Body of pancreas (tissue), 4 donors: ENCODE results near the gene HDAC3.

ENCODE experiments used
- POLR2A ChIP-seq, 3 donors: fragments of 450-650 bp; IDR thresholded peaks; one replicate each; pipeline ENCODE4 v1.6.1; 2016; ENCODE audit warnings: antibody characterized with exemption in 3 of 3, mild to moderate bottlenecking in 2 of 3
- TF ChIP-seq, protein P1 (sequence below), 7 experiments: fragments of 450-650 bp in 4 of 7; fragments of 200-600 bp in 3 of 7; sonication (generic) in 3 of 7; IDR thresholded peaks; one replicate each; pipeline ENCODE4 v1.5.1; 2016 to 2019; ENCODE audit warnings: antibody characterized with exemption in 7 of 7

DNA sequence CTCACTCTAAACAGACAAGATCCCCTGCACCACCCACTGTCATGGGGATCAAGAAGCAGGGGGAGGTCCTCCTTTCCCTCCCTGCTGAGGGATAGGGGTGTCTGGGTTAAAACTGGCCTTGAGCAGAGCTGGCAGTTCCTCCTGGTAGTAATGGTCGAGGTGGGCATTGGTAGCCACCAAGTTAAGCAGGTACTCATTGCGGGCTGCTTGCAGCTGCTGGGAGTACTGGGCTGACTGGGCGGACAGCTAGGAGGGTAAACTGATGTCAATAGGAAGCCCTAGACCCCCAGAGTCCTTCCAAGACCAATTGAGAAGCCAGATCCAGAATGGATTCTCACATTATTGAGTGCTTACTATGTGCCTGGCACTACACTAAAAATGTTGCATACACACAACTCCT lies 11.2 kb upstream of the HDAC3 start:
- TF ChIP-seq, protein P1, sequence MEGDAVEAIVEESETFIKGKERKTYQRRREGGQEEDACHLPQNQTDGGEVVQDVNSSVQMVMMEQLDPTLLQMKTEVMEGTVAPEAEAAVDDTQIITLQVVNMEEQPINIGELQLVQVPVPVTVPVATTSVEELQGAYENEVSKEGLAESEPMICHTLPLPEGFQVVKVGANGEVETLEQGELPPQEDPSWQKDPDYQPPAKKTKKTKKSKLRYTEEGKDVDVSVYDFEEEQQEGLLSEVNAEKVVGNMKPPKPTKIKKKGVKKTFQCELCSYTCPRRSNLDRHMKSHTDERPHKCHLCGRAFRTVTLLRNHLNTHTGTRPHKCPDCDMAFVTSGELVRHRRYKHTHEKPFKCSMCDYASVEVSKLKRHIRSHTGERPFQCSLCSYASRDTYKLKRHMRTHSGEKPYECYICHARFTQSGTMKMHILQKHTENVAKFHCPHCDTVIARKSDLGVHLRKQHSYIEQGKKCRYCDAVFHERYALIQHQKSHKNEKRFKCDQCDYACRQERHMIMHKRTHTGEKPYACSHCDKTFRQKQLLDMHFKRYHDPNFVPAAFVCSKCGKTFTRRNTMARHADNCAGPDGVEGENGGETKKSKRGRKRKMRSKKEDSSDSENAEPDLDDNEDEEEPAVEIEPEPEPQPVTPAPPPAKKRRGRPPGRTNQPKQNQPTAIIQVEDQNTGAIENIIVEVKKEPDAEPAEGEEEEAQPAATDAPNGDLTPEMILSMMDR (IDR thresholded peaks at IDR 0.05) = no peak
- TF ChIP-seq POLR2A (IDR thresholded peaks at IDR 0.05) = no peak
